Posterior cingulate gyrus (tissue), 11 donors: ENCODE data around the gene KRTAP10-2.
"Not testable (repeated sequence)": the region's sequence is repeated elsewhere in the genome, so short reads cannot be mapped to it uniquely, and the experiment has no call there.

Experiments used
- DNase-seq, 10 donors: peaks; one replicate each; pipeline versions ENCODE4 v3.0.0 to v3.0.0-alpha.2; 2020 to 2021; ENCODE audit warnings: mixed read lengths in 3 of 10
- intact Hi-C: fragments of 100-400 bp; cut with DNase I; formaldehyde crosslinking; loops from one replicate; pipeline ENCODE4 v1.15.1; 2023

KRTAP10-2 gene

DNA sequence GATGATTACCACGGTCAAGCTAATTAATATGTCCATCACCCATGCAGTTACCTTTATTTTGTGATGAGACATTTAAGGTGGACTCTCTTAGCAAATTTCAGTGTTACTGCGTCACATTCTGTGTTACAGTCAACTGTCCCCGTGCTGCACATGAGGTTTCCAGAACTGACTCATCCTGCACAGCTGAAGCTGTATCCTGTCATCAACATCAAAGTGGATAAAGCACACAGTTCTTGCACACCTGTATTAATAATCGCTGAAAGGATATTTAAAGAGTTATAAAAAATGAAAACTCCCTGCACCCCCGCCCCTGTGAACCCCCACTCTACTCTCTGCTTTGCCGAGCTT is 32.5 kb upstream of the KRTAP10-2 start:
- intact Hi-C loops, result no loop called here
- DNase-seq, result no peak

DNA sequence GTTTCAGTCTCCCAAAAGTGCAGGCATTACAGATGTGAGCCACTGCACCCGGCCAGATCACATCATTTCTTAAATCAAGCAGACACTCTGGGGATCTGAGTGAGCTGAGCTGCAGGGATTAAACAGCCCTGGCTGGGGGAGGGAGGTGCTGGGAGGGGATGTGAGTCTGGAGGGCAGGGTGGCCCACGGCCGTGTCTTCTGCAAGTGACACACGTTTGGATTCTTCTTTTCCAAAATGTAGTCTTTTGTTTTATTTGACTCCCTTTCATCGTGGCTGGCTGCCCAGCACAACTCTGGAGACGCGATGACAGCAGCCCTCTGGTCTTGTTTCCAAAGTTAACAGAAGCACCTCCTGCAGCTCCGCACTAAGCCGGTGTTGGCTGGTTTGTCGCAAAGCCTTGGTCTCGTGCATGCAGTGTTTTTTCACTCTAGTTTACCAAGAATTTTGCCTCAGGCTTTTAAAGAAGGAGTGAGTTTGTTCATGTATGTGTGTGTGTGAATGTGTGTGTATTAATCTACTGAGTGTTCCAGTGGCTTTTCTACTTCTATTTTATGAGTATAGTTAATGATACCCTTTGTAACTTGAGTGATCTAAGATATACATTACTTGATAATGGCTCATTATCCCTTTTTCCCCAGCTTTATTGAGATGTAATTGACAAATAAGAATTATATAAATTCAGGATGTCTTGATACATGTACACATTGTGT is 31.9 kb upstream of the KRTAP10-2 start:
- intact Hi-C loops, result no loop called here
- DNase-seq, result no peak

DNA sequence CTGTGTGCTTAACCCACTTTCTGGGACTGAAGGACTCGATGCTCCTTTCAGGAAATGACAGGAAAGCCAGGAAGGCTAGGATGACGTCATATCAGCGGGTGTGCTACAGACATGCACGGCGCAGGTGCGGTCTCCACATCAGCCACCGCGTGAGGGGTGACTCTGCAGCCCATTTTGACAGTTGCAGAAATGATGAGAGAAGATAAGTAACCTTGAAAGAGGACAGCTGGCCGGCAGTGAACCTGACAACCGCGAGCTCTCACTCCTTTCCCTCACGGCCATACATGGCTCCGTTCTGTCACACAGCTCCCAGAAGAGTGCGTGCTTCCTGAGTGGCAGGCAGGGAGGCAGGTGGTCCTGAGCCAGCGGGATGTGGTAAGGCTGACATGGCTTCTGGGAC is 30.8 kb upstream of the KRTAP10-2 start:
- DNase-seq, result peak in 1 of 10 donors; percentile 31
- intact Hi-C loops, result no loop called here

DNA sequence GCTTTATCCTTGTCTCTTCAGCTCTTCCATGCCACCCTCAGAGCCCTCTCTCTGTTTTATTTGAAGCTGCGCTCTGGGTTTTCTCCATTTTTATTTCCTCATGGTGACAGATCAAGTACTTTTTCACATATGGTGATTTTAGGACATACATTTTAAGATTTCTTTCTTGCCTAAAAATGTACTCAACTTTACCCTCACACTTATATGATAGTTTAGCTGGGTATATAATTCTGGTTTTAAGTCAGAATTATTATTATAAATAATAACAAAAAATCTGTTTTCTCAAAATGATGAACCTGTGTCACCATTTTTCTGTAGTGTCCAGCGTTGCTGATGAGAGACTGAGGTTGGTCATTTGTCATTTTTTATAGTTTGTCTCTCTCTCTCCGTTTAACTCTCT is 29.9 kb upstream of the KRTAP10-2 start:
- intact Hi-C loops, result no loop called here
- DNase-seq, result no peak

DNA sequence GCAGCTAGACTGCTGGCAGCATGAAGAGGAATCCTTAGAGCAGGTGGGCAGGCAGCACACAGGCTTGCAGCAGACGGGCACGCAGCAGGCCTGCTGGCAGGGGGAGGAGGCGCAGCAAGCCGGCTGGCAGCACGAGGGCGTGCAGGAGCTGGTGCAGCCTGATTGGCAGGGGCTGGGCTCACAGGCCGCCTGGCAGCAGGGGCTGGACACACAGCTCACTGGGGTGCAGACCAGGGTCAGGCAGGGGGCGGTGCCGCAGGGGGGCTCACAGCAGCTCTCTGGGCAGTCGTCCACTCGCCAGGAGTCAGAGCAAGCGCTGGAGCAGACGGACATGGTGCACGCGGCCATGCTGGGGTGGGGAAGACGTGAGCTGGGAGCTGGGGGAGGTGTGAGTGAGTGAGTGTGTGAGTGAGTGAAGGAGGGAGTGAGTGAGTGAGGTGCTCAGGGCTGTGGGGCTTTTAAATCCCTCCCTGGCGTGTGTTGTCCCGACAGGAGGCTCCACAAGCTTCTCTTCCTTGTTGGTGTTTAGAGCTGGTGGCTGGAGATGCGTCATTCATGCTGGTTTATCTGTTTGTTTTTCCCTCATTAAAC is 29.0 kb upstream of the KRTAP10-2 start, which contains the start of gene KRTAP10-5:
Gene KRTAP10-5, minus strand, starts transcription at position 374 of the 591 bp plus-strand sequence. Its CDS starts 26 bp downstream, at position 348.
- DNase-seq, result peak in 1 of 10 donors; percentile 84
- intact Hi-C loops, result not testable (repeated sequence)

DNA sequence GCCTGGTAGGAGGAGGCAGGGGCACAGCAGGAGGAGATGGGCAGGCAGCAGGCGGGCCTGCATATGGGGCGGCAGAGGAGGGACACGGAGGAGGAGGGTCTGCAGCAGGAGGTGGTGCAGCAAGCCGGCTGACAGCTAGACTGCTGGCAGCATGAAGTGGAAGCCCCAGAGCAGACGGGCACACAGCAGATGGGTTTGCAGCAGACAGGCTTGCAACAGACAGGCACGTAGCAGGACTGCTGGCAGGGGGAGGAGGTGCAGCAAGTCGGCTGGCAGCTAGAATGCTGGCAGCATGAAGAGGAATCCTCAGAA is 28.5 kb upstream of the KRTAP10-2 start:
- intact Hi-C loops, result no loop called here
- DNase-seq, result no peak

DNA sequence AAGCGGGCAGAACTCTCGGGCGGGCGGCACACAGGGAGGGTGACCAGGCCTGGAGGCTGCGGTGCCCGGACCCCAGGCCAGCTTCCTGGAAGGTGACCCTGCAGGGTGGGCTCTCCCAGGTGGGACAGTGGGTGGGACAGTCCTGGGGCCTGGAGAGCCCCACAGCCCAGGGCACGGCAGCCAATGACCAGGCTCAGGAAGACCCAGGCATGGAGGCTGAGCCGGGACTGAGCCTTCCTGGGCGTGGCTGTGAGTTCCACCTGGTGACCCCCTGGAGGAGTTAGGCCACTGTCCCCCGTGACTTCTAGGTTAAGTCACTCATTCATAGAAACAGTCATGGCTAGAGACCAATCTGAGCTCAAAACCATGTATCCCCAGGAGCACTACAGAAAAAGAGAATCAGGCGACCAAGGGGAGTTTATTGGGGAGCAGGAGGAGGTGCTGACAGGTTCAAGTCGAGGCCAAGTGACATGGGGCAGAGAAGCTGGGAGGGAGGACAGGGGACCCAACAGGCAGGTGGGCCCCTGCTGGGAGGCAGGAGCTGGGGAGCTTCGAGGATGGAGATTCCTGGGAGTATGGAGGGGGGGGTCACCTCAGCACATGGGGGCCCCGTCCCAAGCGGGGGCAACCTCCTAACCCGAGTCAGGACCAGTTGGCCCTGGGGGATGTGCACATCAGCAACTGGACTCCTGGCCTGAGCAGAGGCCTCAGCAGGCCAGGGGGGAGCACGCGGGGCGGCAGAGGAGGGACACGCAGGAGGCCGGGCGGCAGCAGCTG is 27.9 kb upstream of the KRTAP10-2 start:
- DNase-seq, result peak in 1 of 10 donors; percentile 56
- intact Hi-C loops, result no loop called here

DNA sequence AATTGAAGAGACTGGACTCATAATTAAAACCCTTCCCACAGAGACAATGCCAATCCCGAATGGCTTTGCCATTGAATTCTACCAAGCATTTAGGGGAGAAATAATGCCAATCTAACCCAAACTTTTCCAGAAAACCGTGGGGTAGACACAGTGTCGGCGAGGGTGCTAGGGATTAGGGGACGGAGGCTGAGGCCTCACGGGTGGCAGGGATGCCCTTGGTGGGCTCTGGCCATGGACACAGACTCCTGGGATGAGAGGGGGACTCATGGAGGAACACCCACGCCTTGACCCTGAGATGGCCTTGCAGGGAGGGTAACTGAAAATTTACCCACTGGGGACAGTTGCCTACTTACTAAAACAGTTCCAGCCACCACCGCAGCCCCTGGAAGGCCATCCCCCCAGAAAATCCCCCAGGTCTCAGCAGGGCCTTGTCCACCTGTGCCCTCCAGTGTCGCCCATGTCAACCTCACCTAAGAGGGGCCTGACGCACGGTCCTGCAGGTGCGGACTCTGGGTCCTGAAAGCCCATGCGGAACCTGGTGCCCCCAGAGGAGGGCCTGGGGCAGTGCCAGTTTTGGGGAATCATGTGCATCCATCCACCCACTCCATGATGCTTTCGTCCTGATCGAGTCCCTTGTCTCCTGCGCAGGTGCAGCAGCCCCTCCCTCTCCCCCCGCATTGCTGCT is 27.2 kb upstream of the KRTAP10-2 start:
- intact Hi-C loops, result no loop called here
- peak in 2 of 10 donors; percentile 68 to 76 for DNase-seq

DNA sequence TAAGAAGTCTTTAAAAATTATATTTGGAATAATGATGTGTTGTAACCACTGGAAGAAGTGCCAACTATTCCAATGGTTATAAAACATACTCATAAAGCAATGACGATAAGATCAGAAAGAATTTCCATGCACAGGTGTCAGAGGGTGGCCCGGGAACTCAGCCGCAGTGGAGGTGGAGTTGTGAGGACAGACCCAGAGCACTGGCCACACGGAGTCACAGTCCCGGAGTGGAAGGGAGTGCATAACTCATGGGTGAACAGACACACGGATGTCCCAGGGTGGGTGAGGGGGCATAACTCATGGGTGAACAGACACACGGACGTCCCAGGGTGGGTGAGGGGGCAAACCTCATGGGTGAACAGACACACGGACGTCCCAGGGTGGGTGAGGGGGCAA is 24.7 kb upstream of the KRTAP10-2 start:
- intact Hi-C loops, result no loop called here
- peak in 1 of 10 donors; percentile 50 for DNase-seq

DNA sequence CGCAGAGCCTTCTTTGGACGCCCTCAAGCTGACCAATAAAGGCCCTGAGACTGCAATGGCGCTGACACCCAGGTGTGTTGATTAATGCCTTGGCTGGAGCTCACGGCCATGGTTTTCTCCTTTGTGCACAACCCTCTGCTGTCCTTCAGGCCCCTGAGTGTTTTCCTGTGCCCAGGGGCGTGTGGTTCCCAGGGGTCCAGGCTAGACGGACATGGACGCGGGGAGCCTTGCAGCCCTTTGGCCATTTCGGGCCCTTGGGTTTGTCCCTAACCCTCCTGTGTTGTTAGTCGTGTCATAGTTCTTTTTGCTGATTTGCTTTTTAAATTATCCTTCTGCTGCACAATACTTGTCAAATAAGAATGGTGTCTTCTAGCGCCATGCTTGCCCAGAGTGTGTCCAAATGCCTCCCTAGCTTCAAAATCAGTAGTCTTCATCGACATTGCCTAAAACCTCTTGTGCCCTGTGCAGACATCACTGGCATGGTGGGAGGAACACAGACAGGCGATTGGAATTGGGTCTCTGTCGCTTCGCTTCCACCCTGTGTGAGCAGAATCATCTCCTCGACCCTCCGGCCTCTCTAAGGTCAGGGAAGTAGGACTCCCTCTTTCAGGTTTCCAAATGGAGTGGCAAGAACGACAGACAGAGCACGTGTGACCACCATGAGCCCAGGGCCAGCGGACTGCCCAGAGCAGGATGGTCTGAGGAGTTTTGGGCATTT is 24.2 kb upstream of the KRTAP10-2 start:
- DNase-seq, result no peak
- intact Hi-C loops, result no loop called here

DNA sequence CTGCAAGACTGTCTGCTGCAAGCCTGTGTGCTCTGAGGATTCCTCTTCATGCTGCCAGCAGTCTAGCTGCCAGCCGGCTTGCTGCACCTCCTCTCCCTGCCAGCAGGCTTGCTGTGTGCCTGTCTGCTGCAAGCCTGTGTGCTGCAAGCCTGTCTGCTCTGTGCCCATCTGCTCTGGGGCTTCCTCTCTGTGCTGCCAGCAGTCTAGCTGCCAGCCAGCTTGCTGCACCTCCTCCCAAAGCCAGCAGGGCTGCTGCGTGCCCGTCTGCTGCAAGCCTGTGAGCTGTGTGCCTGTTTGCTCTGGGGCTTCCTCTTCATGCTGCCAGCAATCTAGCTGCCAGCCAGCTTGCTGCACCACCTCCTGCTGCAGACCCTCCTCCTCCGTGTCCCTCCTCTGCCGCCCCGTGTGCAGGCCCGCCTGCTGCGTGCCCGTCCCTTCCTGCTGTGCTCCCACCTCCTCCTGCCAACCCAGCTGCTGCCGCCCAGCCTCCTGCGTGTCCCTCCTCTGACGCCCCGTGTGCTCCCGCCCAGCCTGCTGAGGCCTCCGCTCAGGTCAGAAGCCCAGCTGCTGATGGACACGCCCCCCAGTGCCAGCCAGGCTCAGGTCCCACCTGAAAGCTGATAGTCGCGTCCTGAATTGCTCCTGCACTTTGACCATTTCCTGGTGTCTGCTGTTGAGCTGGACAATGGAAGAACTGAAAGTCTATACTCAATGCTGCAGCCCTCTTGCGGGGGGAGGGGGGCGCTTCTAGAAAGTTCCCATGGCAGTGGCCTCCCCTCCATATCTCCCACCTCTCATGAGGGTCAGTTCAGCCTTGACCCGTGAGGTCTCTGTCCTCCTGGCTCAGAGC is 23.4 kb upstream of the KRTAP10-2 start:
- peak in 2 of 10 donors; percentile 57 to 74 for DNase-seq
- intact Hi-C loops, result no loop called here

DNA sequence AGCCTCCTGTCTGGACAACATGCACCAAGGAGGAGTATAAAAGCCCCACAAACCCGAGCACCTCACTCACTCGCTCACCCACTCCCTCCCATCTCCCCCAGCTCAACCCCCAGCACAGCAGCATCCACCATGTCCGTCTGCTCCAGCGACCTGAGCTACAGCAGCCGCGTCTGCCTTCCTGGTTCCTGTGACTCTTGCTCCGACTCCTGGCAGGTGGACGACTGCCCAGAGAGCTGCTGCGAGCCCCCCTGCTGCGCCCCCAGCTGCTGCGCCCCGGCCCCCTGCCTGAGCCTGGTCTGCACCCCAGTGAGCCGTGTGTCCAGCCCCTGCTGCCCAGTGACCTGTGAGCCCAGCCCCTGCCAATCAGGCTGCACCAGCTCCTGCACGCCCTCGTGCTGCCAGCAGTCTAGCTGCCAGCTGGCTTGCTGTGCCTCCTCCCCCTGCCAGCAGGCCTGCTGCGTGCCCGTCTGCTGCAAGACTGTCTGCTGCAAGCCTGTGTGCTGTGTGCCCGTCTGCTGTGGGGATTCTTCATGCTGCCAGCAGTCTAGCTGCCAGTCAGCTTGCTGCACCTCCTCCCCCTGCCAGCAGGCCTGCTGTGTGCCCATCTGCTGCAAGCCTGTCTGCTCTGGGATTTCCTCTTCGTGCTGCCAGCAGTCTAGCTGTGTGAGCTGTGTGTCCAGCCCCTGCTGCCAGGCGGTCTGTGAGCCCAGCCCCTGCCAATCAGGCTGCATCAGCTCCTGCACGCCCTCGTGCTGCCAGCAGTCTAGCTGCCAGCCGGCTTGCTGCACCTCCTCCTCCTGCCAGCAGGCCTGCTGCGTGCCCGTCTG is 22.5 kb upstream of the KRTAP10-2 start, which contains the start of gene KRTAP10-4:
Gene KRTAP10-4, plus strand, starts transcription at position 100 of the 827 bp plus-strand sequence. Its CDS starts 30 bp downstream, at position 130.
- intact Hi-C loops, DNase-seq: not testable (repeated sequence)

DNA sequence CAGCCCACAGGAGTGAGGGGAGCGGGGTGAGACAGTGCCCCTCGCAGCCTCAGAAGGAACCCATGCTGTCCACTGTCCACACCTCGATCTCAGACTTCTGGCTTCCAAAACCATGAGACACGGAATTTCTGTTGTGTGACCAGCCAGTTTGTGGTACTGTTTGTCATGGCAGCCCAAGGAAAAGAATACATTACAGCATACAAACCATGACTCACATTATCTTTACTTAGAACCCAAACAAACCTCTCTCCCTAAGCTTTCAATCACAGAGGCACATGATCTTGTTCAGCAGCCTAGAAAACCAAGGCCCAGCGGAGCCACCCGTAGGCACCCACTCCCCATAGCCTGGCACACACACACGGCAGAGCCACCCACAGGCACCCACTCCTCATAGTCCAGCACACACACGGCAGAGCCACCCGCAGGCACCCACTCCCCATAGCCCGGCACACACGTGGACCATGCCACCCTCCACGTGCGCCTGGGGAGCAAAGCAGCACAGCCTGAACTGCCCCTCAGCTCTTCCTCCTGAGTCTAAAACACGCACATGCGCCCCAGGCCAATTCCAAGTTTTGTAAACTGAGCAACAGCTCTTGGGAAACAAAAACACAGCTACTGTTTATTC is 21.8 kb upstream of the KRTAP10-2 start:
- DNase-seq, result peak in 2 of 10 donors; percentile 72 to 74
- intact Hi-C loops, result no loop called here

DNA sequence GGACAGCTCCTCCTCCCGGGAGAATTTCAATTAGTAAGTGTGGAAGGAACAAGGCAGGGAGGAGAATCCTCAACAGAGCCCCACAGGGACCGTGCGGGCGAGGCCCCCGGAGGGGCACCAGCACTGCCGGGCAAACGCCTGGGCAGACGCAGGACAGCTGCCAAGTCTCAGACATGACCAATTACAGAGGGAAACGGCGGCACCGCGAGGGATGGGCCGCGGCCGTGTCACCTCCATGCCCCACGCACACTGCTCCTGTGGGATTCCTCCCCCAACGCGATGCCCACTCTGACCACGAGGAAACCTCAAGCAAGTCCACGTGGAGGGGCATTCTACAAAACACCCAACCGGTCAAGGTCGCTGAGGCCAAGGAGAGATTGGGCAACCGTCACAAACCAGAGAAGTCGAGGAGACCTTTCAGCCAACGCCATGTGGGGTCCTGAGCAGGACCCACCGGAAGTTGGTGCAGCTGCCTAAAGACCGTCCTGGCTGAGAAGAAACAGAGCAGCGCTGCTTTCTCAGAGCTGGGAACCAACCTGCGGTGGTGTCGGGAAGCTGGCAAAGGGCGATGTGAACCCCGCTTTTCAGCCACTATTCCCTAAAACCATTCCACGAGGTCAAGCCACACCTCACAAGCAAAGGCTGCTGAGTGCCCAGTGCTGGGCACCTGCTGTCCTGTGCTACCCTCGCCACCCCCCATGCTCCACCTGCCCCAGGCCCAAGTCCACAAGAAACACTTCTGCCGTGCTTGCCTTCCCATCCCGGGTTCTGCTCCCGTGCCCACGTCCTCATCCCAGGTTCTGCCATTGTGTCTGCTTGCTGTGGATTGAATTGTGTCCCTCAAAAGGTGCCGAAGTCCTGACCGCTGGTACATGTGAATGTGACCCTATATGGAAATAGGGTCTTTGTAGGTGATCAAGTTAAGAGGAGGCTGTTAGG is 20.8 kb upstream of the KRTAP10-2 start:
- intact Hi-C loops, result no loop called here
- no peak for DNase-seq

DNA sequence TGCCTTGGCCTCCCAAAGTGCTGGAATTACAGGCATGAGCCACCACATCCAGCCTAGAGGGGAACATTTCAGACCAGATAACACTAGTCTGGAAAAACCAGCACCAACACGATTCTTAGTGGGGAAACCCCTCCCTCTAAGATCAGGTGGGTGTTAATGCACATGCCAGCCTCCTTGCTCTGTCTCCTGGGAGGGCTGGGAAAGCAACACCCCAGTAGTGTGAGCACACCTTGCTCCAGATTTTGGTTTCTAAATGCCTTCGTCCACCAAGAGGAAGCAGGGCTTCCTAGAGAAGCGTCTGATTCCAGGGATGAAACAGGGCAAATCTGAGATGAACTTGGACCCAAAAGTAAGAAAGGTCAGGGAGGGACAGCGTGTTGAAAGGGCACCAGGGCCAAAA is 20.0 kb upstream of the KRTAP10-2 start:
- DNase-seq, result no peak

DNA sequence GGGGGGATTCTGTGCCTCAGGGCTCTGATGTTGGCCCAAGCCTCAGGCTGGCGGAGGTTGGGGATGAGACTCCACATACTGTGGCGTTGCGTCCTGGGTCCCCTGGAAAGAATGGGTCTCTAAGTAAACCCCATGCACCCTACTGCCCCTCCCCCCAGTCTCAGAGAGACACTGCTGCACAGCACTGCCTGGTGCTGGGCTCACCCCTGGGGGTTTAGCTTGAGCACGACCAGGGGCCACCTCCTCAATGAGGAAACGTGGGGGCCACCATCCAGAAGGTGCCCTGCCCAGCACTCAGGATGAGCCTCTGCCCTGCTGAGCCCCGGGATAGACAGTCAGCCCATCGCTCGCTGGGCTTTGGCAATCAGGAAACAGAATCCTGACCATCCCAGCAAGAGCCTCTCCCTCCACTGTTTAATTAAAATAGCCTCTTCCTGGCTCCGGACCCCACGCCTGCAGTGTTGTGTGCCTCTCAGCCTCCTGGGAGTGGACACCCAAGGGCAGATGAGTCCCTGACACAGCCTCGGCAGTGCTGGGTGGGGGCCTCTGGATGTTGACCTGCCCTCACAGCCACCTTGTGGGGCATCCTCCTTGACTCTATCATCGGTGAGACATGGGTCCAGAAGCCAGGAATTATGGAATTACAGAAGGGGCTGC is 18.7 kb upstream of the KRTAP10-2 start:
- peak in 1 of 10 donors; percentile 83 for DNase-seq
- intact Hi-C loops, result no loop called here

More for the DNA sequence above, 20.0 kb upstream of the KRTAP10-2 start:
- intact Hi-C loops, result no loop called here
